Measurements from ENCODE around the gene ERVFRD-1. TPM values are rescaled to one million over a fixed set of nuclear protein-coding genes. Genes with fewer than 3 reads are reported as not detected.

The ERVFRD-1 gene
- total and polyA plus RNA-seq, 2 donors (not counting 3 experiments of a cell fraction or from before 2014, with no cell fraction given): not detected

- no TSS peak for BruUV-seq (replicated peaks)
- POLR2A ChIA-PET: no interaction called here
- no peaks in the 10 kb centered on the region for H3K9me1 ChIP-seq (replicated peaks; ENCODE audit: control insufficient read depth, extremely low read depth, insufficient read depth, low read length)
- FAIRE-seq (peak; percentile 31), DNase-seq (ENCODE audit: low read depth, low spot score) (no peak)
- H3K27ac ChIP-seq (ENCODE audit: insufficient read depth, low read depth, low read length): no peak overlapping the region
- H3K4me1 ChIP-seq (ENCODE audit: control insufficient read depth, extremely low read depth, insufficient read depth, low read length): no peaks in the 10 kb centered on the region
- no peaks in the 10 kb centered on the region for H3K27me3 ChIP-seq (ENCODE audit: control insufficient read depth in 2 of 2, insufficient read depth in 2 of 2, low read length in 2 of 2)
- TF ChIP-seq JUN (IDR thresholded peaks at IDR 0.05; ENCODE audit: borderline replicate concordance, insufficient read depth, insufficient read length, low read depth) (no peak), GATA2 (IDR thresholded peaks at IDR 0.05; ENCODE audit: insufficient read depth, insufficient read length, low read depth, low read length) (no peak), POLR2A (IDR thresholded peaks at IDR 0.05; ENCODE audit: low read depth, low read length) (no peak), MAX (IDR thresholded peaks at IDR 0.05; ENCODE audit: insufficient read depth, insufficient read length) (no peak), POLR2AphosphoS5 (IDR thresholded peaks at IDR 0.05; ENCODE audit: insufficient read depth, low read depth, low read length) (no peak), MYC (IDR thresholded peaks at IDR 0.05; ENCODE audit: low read depth, low read length) (no peak), CTCF (IDR thresholded peaks at IDR 0.05; ENCODE audit: extremely low read depth in 1 of 2, insufficient read depth in 1 of 2, low read depth in 1 of 2, low read length in 2 of 2) (no peak), EZH2 (IDR thresholded peaks at IDR 0.05; ENCODE audit: borderline replicate concordance, low read depth, low read length, severe bottlenecking) (no peak), FOS (IDR thresholded peaks at IDR 0.05; ENCODE audit: borderline replicate concordance, insufficient read depth, low read length) (no peak)
- no peaks in the 10 kb centered on the region for H4K20me1 ChIP-seq (replicated peaks; ENCODE audit: control insufficient read depth, extremely low read depth, insufficient read depth, low read length)
- intact Hi-C loops (cut with micrococcal nuclease) (no loop called here), dilution Hi-C loops (cut with MboI; ENCODE audit: extremely low pct_ligation_motif_present, low sequenced_read_pairs) (no loop called here)
- H3K79me2 ChIP-seq (ENCODE audit: control insufficient read depth, insufficient read depth, low read length): no peaks in the 10 kb centered on the region
- no peak overlapping the region for H3K4me2 ChIP-seq (ENCODE audit: insufficient read depth, low read length)
- H3K36me3 ChIP-seq (ENCODE audit: control insufficient read depth in 2 of 2, extremely low read depth in 1 of 2, insufficient read depth in 2 of 2, low read length in 2 of 2): no peaks in the 10 kb centered on the region
- no peak overlapping the region for H2AFZ ChIP-seq (ENCODE audit: low read depth, low read length)
- no peak overlapping the region for H3K9ac ChIP-seq (replicated peaks; ENCODE audit: extremely low read depth, insufficient read depth, low read length)
- peaks cover 2% of the 10 kb centered on the region for H3K9me3 ChIP-seq (replicated peaks; ENCODE audit: control insufficient read depth, insufficient read depth, low read length)
- CTCF ChIA-PET: no interaction called here
- no peak overlapping the region for H3K4me3 ChIP-seq (replicated peaks in 1 of 3; ENCODE audit: insufficient read depth in 1 of 3, low read depth in 1 of 3, low read length in 3 of 3)
These were observed 48.7 kb upstream of the ERVFRD-1 start for GRCh38 chr6:11160199-11160598.
